Activated CD4-positive, alpha-beta T cell treated with anti-CD3 and anti-CD28 coated beads, Interleukin-2, amount 50 U/mL, for 24 hours (primary cell): ENCODE results near the gene C17orf75.

Experiments used
- DNase-seq, 2 donors: peaks; one replicate each; pipeline ENCODE4 v3.0.0-alpha.2; 2020; ENCODE audit warnings: low read depth in 1 of 2, low spot score in 1 of 2

The C17orf75 gene

GRCh38 chr17:32305049-32305448 lies 36.9 kb downstream of the C17orf75 start:
- DNase-seq: no peak

GRCh38 chr17:32303781-32304288 lies 38.1 kb downstream of the C17orf75 start:
- no peak for DNase-seq

- DNase-seq: no peak
Observed at GRCh38 chr17:32302860-32303649, 38.9 kb downstream of the C17orf75 start.

GRCh38 chr17:32302037-32302436 lies 39.9 kb downstream of the C17orf75 start:
- no peak for DNase-seq

GRCh38 chr17:32299580-32300164 lies 42.3 kb downstream of the C17orf75 start:
- no peak for DNase-seq

- DNase-seq: no peak
Observed at GRCh38 chr17:32298721-32299579, 43.0 kb downstream of the C17orf75 start.

GRCh38 chr17:32298298-32298697 lies 43.7 kb downstream of the C17orf75 start:
- DNase-seq: no peak

- DNase-seq: no peak
Observed at GRCh38 chr17:32297860-32298259, 44.1 kb downstream of the C17orf75 start.

- DNase-seq: no peak
Observed at GRCh38 chr17:32297424-32297823, 44.5 kb downstream of the C17orf75 start.

GRCh38 chr17:32292094-32292493 lies 49.9 kb downstream of the C17orf75 start:
- DNase-seq: no peak

- no peak for DNase-seq
Observed at GRCh38 chr17:32289471-32290070, 52.4 kb downstream of the C17orf75 start.

- DNase-seq: no peak
Observed at GRCh38 chr17:32288615-32289014, 53.4 kb downstream of the C17orf75 start.

GRCh38 chr17:32287804-32288511 lies 54.0 kb downstream of the C17orf75 start:
- no peak for DNase-seq

- DNase-seq: no peak
Observed at GRCh38 chr17:32286518-32286900, 55.5 kb downstream of the C17orf75 start.

- DNase-seq: no peak
Observed at GRCh38 chr17:32285746-32286517, 56.0 kb downstream of the C17orf75 start.

- no peak for DNase-seq
Observed at GRCh38 chr17:32285306-32285705, 56.7 kb downstream of the C17orf75 start.

- no peak for DNase-seq
Observed at GRCh38 chr17:32283745-32284201, 58.2 kb downstream of the C17orf75 start.

- DNase-seq: no peak
Observed at GRCh38 chr17:32281011-32281451, 60.9 kb downstream of the C17orf75 start.

- DNase-seq: no peak
Observed at GRCh38 chr17:32279891-32280716, 61.9 kb downstream of the C17orf75 start.
